Right cardiac atrium (tissue), 5 donors: ENCODE measurements around the gene HOXC13. TPM values are rescaled to one million over a fixed set of nuclear protein-coding genes. Genes with fewer than 3 reads are reported as not detected.

Experiments used
- ATAC-seq, 2 donors: fragments of 200-7000 bp; cut with Tn5 transposase; one replicate each; pipeline versions ENCODE4 v1.8.0 to v1.9.1; 2020; ENCODE audit warnings: moderate library complexity in 2 of 2, mild to moderate bottlenecking in 1 of 2
- DNase-seq, 3 donors: peaks; one replicate each; pipeline ENCODE4 v3.0.0-alpha.2; 2020
- H3K27ac ChIP-seq: one replicate; pipeline ENCODE4 v1.5.1; 2013; ENCODE audit warnings: mild to moderate bottlenecking, low read length, control low read depth, moderate library complexity
- H3K27me3 ChIP-seq: one replicate; pipeline ENCODE4 v1.6.1; 2013; ENCODE audit not compliant: control insufficient read depth, insufficient read depth
- H3K4me1 ChIP-seq: one replicate; pipeline ENCODE4 v1.6.1; 2013; ENCODE audit warnings: low read length; ENCODE audit not compliant: control insufficient read depth, insufficient read depth
- H3K4me3 ChIP-seq: one replicate; pipeline ENCODE4 v1.5.1; 2013; ENCODE audit warnings: low read length, control low read depth
- H3K9me3 ChIP-seq: one replicate; pipeline ENCODE4 v1.6.1; 2013; ENCODE audit warnings: low read length; ENCODE audit not compliant: control insufficient read depth
- WGBS: extraction: QIAGEN DNeasy Blood & Tissue Kit; methylation state at CpG from one replicate; pipeline ENCODE4 v1.1.7; 2013; 5-methylcytosine and 5-hydroxymethylcytosine counted together
- intact Hi-C, 4 donors: fragments of 100-400 bp; cut with DNase I; formaldehyde crosslinking; loops; one replicate each; pipeline versions ENCODE4 v1.11.0 to v1.14.0; 2022 to 2023
- polyA plus RNA-seq: library from polyadenylated mRNA; stranded (reverse); fragments of 200-250 nt; gene quantifications from one replicate; pipeline ENCODE4 v1.2.3, GENCODE V29; 2013
- total RNA-seq, 4 donors: library from RNA; stranded (reverse); fragmentation: NEBNext Ultra II Directional; extraction: Animal tissue kit (Norgen Biotek cat#: 25700); gene quantifications; one replicate each; pipeline ENCODE4 v1.2.1, GENCODE V29; 2021
- donor health status: healthy with polysubstance abuse.
- donor health status: DM: no; HTN: yes; CAD: no.
- donor health status: DM: no; HTN: no; CAD: no.
- donor health status: DM: no; HTN: yes; CAD: no; lungs with severe emphysema.
- donor health status: DM: yes; HTN: yes; CAD: no.

The HOXC13 gene
- total and polyA plus RNA-seq, 5 donors: not detected

- peaks cover 21% of the 10 kb centered on the region for H3K27me3 ChIP-seq
- WGBS: 11% methylated on average over 4 of the region's 4 CpGs
- H3K4me1 ChIP-seq: no peaks in the 10 kb centered on the region
- no peak overlapping the region for H3K4me3 ChIP-seq
- H3K27ac ChIP-seq: no peak overlapping the region
- intact Hi-C loops: no loop called here
- ATAC-seq (no peak), DNase-seq (no peak)
- peaks cover 1% of the 10 kb centered on the region for H3K9me3 ChIP-seq
Observed at GRCh38 chr12:53929527-53929926, 9.1 kb upstream of the HOXC13 start.

- H3K9me3 ChIP-seq: no peaks in the 10 kb centered on the region
- H3K4me1 ChIP-seq: no peaks in the 10 kb centered on the region
- intact Hi-C loops: no loop called here
- H3K27me3 ChIP-seq: peaks cover 19% of the 10 kb centered on the region
- H3K27ac ChIP-seq: no peak overlapping the region
- WGBS: 5% methylated on average over 30 of the region's 30 CpGs
- DNase-seq (no peak), ATAC-seq (no peak)
- no peak overlapping the region for H3K4me3 ChIP-seq
Observed at GRCh38 chr12:53930591-53931255, 7.9 kb upstream of the HOXC13 start.

GRCh38 chr12:53931844-53932581 is 6.6 kb upstream of the HOXC13 start:
- H3K27ac ChIP-seq: no peak overlapping the region
- intact Hi-C loops: no loop called here
- peaks cover 12% of the 10 kb centered on the region for H3K27me3 ChIP-seq
- WGBS: 32% methylated on average over 4 of the region's 4 CpGs
- no peaks in the 10 kb centered on the region for H3K9me3 ChIP-seq
- DNase-seq: no peak
- ATAC-seq: no peak
- H3K4me1 ChIP-seq: no peaks in the 10 kb centered on the region
- H3K4me3 ChIP-seq: no peak overlapping the region

- Histone ChIP-seq H3K9me3 (no peaks in the 10 kb centered on the region), H3K27ac (no peak overlapping the region), H3K4me3 (no peak overlapping the region), H3K4me1 (no peaks in the 10 kb centered on the region), H3K27me3 (peaks cover 12% of the 10 kb centered on the region)
- intact Hi-C loops: no loop called here
- ATAC-seq: no peak
- 42% methylated on average over 4 of the region's 4 CpGs for WGBS
- DNase-seq: no peak
Observed at GRCh38 chr12:53932915-53933314, 5.7 kb upstream of the HOXC13 start.

GRCh38 chr12:53935383-53936341 is 3.0 kb upstream of the HOXC13 start:
- DNase-seq (no peak), ATAC-seq (no peak)
- no peaks in the 10 kb centered on the region for H3K4me1 ChIP-seq
- H3K9me3 ChIP-seq: no peaks in the 10 kb centered on the region
- intact Hi-C loops: no loop called here
- 4% methylated on average over 49 of the region's 49 CpGs for WGBS
- peak overlapping the region; percentile 29 for H3K4me3 ChIP-seq
- peaks cover 3% of the 10 kb centered on the region for H3K27me3 ChIP-seq
- no peak overlapping the region for H3K27ac ChIP-seq

- no peaks in the 10 kb centered on the region for H3K9me3 ChIP-seq
- no peak overlapping the region for H3K4me3 ChIP-seq
- DNase-seq (no peak), ATAC-seq (no peak)
- intact Hi-C loops: no loop called here
- H3K27ac ChIP-seq: no peak overlapping the region
- H3K4me1 ChIP-seq: no peaks in the 10 kb centered on the region
- H3K27me3 ChIP-seq: no peaks in the 10 kb centered on the region
- WGBS: 10% methylated on average over 12 of the region's 12 CpGs
Observed at GRCh38 chr12:53937099-53937498, 1.5 kb upstream of the HOXC13 start.

- no peak for DNase-seq
- H3K27me3 ChIP-seq: no peaks in the 10 kb centered on the region
- WGBS: 14% methylated on average over 23 of the region's 23 CpGs
Observed at GRCh38 chr12:53937596-53938325, 870 bp upstream of the HOXC13 start.

GRCh38 chr12:53939141-53940108 is 794 bp downstream of the HOXC13 start:
- Histone ChIP-seq H3K4me3 (no peak overlapping the region), H3K4me1 (no peaks in the 10 kb centered on the region), H3K9me3 (no peaks in the 10 kb centered on the region), H3K27me3 (no peaks in the 10 kb centered on the region), H3K27ac (no peak overlapping the region)
- DNase-seq (no peak), ATAC-seq (peak in 1 of 2 donors; percentile 31)
- WGBS: 4% methylated on average over 91 of the region's 91 CpGs
- intact Hi-C loops: no loop called here

More at GRCh38 chr12:53937596-53938325, 870 bp upstream of the HOXC13 start:
- Histone ChIP-seq H3K27ac (no peak overlapping the region), H3K4me3 (no peak overlapping the region), H3K4me1 (no peaks in the 10 kb centered on the region), H3K9me3 (no peaks in the 10 kb centered on the region)
- no peak for ATAC-seq
- intact Hi-C loops: no loop called here

GRCh38 chr12:53940443-53941014 is 1.9 kb downstream of the HOXC13 start:
- 6% methylated on average over 9 of the region's 9 CpGs for WGBS
- Histone ChIP-seq H3K4me1 (no peaks in the 10 kb centered on the region), H3K4me3 (no peak overlapping the region), H3K27me3 (no peaks in the 10 kb centered on the region), H3K27ac (no peak overlapping the region), H3K9me3 (no peaks in the 10 kb centered on the region)
- intact Hi-C loops: no loop called here
- ATAC-seq: no peak
- no peak for DNase-seq
